HUES48 (cell line): ENCODE results near the gene DNMT3A.

ENCODE experiments used
- H3K27ac ChIP-seq: one replicate; pipeline ENCODE4 v1.7.0; 2013; ENCODE audit warnings: low read depth, low read length, inconsistent platforms
- H3K27me3 ChIP-seq: 2 replicates; pipeline ENCODE4 v1.6.1; 2013; ENCODE audit warnings: mild to moderate bottlenecking, low read length; ENCODE audit not compliant: control insufficient read depth, insufficient read depth
- H3K36me3 ChIP-seq: 2 replicates; pipeline ENCODE4 v1.6.1; 2013; ENCODE audit warnings: low read length; ENCODE audit not compliant: control insufficient read depth, insufficient read depth
- H3K4me1 ChIP-seq: 2 replicates; pipeline ENCODE4 v1.6.1; 2013; ENCODE audit warnings: mild to moderate bottlenecking, low read length; ENCODE audit not compliant: control insufficient read depth, insufficient read depth
- H3K4me3 ChIP-seq: 2 replicates; pipeline ENCODE4 v1.5.1; 2013; ENCODE audit warnings: mild to moderate bottlenecking, low read depth, low read length
- H3K9ac ChIP-seq: 2 replicates; pipeline ENCODE4 v1.6.1; 2013; ENCODE audit warnings: mild to moderate bottlenecking, low read depth, low read length, moderate library complexity
- H3K9me3 ChIP-seq: 2 replicates; pipeline ENCODE4 v1.6.1; 2013; ENCODE audit warnings: low read length; ENCODE audit not compliant: control insufficient read depth, insufficient read depth

The DNMT3A gene

DNA sequence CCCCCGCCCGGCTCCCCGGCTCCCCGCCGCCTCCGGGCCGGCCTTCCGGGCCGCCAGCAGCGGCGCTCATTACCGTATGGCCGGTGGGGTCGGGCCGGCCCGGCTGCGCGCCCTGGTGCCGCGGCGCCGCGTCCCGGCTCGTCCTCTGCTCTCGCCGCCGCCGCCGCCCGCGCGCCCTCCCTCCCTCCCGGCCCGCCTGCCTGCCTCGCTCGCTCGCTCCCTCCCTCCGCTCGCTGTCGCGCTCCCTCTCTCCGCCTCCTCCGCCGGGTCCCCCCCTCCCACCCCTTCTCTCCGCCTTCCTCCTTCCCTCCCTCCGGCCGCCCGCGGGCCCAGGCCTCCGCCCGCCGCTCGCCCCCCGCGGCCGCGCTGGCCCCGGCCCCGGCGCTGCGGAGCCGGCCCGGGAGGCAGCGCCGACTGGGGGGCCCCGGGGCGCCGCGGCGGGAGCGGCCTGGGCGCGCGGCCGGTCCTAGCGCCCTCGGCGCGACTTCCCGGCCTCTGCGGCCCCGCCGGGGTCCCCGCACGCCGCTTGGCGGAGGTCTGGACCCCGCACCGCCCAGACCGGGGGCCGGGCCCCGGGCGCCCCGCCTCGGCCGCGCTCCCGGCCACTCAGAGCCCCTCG is at the start of gene DNMT3A:
TSS of gene DNMT3A (minus strand) at position 173 of the 619 bp plus-strand sequence. CDS start 27,941 bp downstream, outside the sequence.
- H3K9ac ChIP-seq = no peak within 1 kb of the TSS
- no peaks in the 10 kb centered on the region for H3K36me3 ChIP-seq
- H3K9me3 ChIP-seq = no peaks in the 10 kb centered on the region
- peaks cover 13% of the 10 kb centered on the region for H3K4me1 ChIP-seq
- no peak within 1 kb of the TSS for H3K27ac ChIP-seq
- peaks cover 16% of the 10 kb centered on the region for H3K27me3 ChIP-seq
- peak within 1 kb of the TSS; percentile 61 for H3K4me3 ChIP-seq

DNA sequence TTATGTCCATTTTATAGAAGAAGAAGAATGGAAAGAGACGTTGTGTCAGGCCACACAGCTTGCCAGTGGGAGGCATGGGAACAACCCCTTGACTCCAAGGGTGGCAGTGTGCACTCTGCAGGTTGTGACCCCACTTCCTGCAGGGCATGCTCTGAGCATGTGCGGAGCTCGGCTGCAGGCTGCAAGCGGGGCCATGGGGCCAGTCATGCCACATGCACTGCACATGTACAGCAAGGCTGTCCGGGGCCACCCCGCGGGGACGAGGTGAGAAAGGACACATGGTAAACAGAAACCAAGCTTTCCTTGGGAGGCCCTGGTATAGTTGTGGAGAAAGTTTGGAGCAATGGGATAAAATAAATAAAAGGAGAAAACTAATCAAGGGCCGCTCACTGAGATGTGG is 47.4 kb upstream of the DNMT3A start:
- H3K27me3 ChIP-seq = no peaks in the 10 kb centered on the region
- H3K4me3 ChIP-seq = no peak overlapping the region
- H3K4me1 ChIP-seq = no peaks in the 10 kb centered on the region; the same call in 1 of the 2 replicates
- H3K9me3 ChIP-seq = no peaks in the 10 kb centered on the region
- H3K9ac ChIP-seq = no peak overlapping the region
- H3K27ac ChIP-seq = no peak overlapping the region
- no peaks in the 10 kb centered on the region for H3K36me3 ChIP-seq

DNA sequence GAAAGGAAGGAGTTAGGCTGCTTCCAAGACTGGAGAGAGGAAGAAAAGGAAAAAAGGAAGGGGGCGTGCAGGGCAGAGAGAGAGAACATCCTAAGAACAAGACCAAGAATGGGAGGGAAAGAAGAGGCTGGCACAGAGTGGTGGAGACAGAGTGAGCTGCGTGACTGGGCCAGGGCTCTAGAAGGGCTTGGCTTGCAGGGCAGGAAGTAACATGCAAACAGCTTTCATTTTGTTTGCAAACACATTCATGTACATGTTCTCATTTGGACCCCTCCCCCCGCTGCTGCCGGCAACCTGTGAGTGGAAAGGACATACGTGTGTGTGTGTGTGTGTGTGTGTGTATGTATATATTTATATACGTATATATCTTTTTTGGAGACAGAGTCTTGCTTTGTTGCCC is 46.8 kb upstream of the DNMT3A start:
- no peak overlapping the region for H3K4me3 ChIP-seq
- H3K9ac ChIP-seq = no peak overlapping the region
- no peaks in the 10 kb centered on the region for H3K27me3 ChIP-seq
- H3K27ac ChIP-seq = no peak overlapping the region
- H3K36me3 ChIP-seq = no peaks in the 10 kb centered on the region
- H3K9me3 ChIP-seq = no peaks in the 10 kb centered on the region
- H3K4me1 ChIP-seq = no peaks in the 10 kb centered on the region; the same call in 1 of the 2 replicates

GRCh38 chr2:25387876-25388449 is 46.2 kb upstream of the DNMT3A start:
- Histone ChIP-seq H3K36me3 (no peaks in the 10 kb centered on the region), H3K4me3 (no peak overlapping the region), H3K27me3 (no peaks in the 10 kb centered on the region), H3K9ac (no peak overlapping the region), H3K4me1 (no peaks in the 10 kb centered on the region; the same call in 1 of the 2 replicates), H3K9me3 (no peaks in the 10 kb centered on the region), H3K27ac (no peak overlapping the region)

DNA sequence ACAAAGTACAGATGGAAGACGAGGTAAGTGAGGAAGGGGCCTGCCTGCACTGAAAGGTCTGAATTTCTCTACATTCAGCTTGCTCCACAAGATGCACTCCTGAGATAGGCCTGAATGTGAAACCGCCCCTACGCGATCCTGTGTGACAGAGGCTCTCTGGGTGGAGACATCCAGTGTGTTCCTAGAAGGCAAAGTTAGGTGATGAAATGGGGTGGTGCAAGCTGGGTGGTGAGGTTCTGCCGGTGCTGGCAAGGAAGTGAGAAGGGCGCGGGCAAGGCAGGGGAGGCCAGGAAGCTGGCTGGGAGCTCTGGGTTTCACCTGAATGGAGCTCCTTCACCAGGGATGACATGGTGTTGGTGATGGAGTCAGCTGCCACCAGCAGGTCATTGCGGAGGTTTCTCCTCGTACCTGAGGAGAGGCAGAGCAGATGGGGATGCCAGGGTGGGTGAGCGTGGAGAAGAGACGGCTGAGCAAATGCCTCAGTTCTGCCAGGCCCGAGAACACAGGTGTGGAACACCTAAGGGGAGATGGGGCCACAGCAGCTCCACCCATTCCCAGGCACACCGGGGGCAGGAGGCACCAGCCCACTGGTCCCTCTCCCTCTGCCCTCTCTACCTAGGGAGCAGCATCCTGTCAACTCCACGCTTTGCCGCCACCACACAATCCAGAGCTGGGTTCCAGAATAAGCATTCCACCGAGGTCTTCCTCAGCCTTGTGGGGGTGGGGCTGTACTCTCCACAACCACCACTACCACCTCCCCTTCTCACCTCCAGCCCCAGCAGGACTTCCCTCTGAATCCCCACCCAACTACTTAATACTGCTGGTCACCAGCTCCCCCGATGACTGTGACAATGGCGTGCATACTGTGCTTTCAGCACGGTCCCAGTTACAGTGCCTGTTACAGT is 45.5 kb upstream of the DNMT3A start:
- no peak overlapping the region for H3K9ac ChIP-seq
- H3K4me1 ChIP-seq = no peaks in the 10 kb centered on the region; the same call in 1 of the 2 replicates
- H3K27me3 ChIP-seq = no peaks in the 10 kb centered on the region
- H3K27ac ChIP-seq = no peak overlapping the region
- no peak overlapping the region for H3K4me3 ChIP-seq
- no peaks in the 10 kb centered on the region for H3K9me3 ChIP-seq
- H3K36me3 ChIP-seq = no peaks in the 10 kb centered on the region

GRCh38 chr2:25385910-25386309 is 44.2 kb upstream of the DNMT3A start:
- Histone ChIP-seq H3K4me3 (no peak overlapping the region), H3K36me3 (no peaks in the 10 kb centered on the region), H3K27ac (no peak overlapping the region), H3K27me3 (no peaks in the 10 kb centered on the region), H3K9ac (no peak overlapping the region), H3K4me1 (no peaks in the 10 kb centered on the region; the same call in 1 of the 2 replicates), H3K9me3 (no peaks in the 10 kb centered on the region)

DNA sequence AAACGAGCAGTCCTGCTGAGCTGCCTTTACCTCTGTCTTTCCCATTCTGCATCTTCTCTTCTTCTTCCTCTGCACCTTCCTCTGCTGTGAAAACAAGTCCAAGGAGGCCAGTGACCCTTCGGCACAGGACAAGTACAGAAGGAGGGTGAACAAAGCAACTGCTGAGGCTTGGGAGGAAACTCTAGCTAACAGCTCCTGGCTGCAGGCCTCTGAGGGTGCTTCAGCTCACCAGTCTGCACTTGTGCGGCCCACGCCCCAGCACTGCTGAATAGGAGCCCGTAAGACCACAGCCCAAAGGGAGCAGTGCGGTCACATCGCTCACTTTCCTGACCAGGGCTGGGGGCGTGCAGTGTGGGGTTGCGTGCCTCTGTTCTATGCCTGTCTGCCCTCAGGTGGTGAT is 42.1 kb upstream of the DNMT3A start:
- Histone ChIP-seq H3K27me3 (no peaks in the 10 kb centered on the region), H3K4me1 (no peaks in the 10 kb centered on the region; the same call in 1 of the 2 replicates), H3K36me3 (no peaks in the 10 kb centered on the region), H3K27ac (no peak overlapping the region), H3K4me3 (no peak overlapping the region), H3K9me3 (no peaks in the 10 kb centered on the region), H3K9ac (no peak overlapping the region)

GRCh38 chr2:25381502-25381901 is 39.8 kb upstream of the DNMT3A start:
- H3K4me1 ChIP-seq = peaks cover 11% of the 10 kb centered on the region
- H3K27ac ChIP-seq = no peak overlapping the region
- no peak overlapping the region for H3K9ac ChIP-seq
- no peaks in the 10 kb centered on the region for H3K27me3 ChIP-seq
- no peaks in the 10 kb centered on the region for H3K36me3 ChIP-seq
- H3K4me3 ChIP-seq = no peak overlapping the region
- H3K9me3 ChIP-seq = no peaks in the 10 kb centered on the region

GRCh38 chr2:25380586-25381375 is 39.1 kb upstream of the DNMT3A start:
- Histone ChIP-seq H3K4me1 (peaks cover 13% of the 10 kb centered on the region), H3K36me3 (no peaks in the 10 kb centered on the region), H3K27ac (no peak overlapping the region), H3K4me3 (no peak overlapping the region), H3K9ac (no peak overlapping the region), H3K27me3 (peaks cover 7% of the 10 kb centered on the region; the same call in 1 of the 2 replicates), H3K9me3 (no peaks in the 10 kb centered on the region)

- Histone ChIP-seq H3K27ac (no peak overlapping the region), H3K4me1 (peaks cover 13% of the 10 kb centered on the region), H3K9me3 (no peaks in the 10 kb centered on the region), H3K9ac (no peak overlapping the region), H3K27me3 (peaks cover 9% of the 10 kb centered on the region; the same call in 1 of the 2 replicates), H3K4me3 (no peak overlapping the region), H3K36me3 (no peaks in the 10 kb centered on the region)
These were observed 38.3 kb upstream of the DNMT3A start for GRCh38 chr2:25380023-25380422.
